ENCODE results near the gene TTLL11. TPM values are rescaled to one million over a fixed set of nuclear protein-coding genes. Genes with fewer than 3 reads are reported as not detected.

The TTLL11 gene
- polyA plus RNA-seq, 1 of the 3 experiments (the other 2 are of a cell fraction) = 6.8 TPM

GRCh38 chr9:122051351-122052321, 41.5 kb downstream of the TTLL11 start (continued):
- TF ChIP-seq CTCF (IDR thresholded peaks at IDR 0.05) = no peak
- TF ChIP-seq EP300 (IDR thresholded peaks at IDR 0.05; ENCODE audit: borderline replicate concordance in 1 of 2, low read depth in 1 of 2, low read length in 1 of 2) = no peak
- TF ChIP-seq TCF12 (IDR thresholded peaks at IDR 0.05) = no peak
- TF ChIP-seq JUND (IDR thresholded peaks at IDR 0.05) = no peak

DNA sequence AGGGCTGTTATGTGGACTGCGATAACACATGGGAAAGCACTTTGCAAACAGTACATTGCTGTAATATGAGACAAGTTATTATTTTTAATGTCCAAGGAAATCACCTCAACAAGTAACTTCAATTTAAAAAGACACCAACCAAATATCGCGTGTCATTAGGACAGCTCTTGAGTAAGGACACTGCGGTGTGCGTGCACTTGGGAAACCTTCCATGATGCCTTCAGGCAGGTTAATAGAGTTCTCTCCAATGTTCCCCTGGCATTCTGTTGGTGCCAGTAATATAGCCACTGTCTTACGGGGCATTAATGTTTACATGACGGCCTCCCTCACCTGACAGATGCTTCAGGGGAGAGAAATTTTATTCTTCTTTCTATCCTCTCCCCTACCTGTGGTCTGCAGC, 42.9 kb downstream of the TTLL11 start:
- ChIA-PET CTCF (interaction anchor here (1.2 to 1.3 kb wide), 3 partner anchors 29 to 69 kb away, joined by 3 to 4 read pairs (median 3); no protein-coding TSS in a partner anchor), POLR2A (no interaction called here)
- Histone ChIP-seq H3K4me2 (no peak overlapping the region), H3K9ac (no peak overlapping the region), H3K27ac (ENCODE audit: low read depth in 2 of 2, low read length in 1 of 2) (no peak overlapping the region), H3K79me2 (ENCODE audit: insufficient read depth) (0 out of 2 replicates have a peak, but pooled peaks cover 3% of the 10 kb centered on the region), H3K36me3 (replicated peaks in 1 of 2; ENCODE audit: control insufficient read depth in 1 of 2, insufficient read depth in 2 of 2, low read length in 1 of 2) (no peaks in the 10 kb centered on the region), H4K20me1 (ENCODE audit: insufficient read depth) (no peaks in the 10 kb centered on the region), H2AFZ (ENCODE audit: low read depth) (no peak overlapping the region), H3K27me3 (ENCODE audit: insufficient read depth) (no peaks in the 10 kb centered on the region), H3K9me3 (no peaks in the 10 kb centered on the region), H3K4me1 (ENCODE audit: control insufficient read depth in 1 of 2, insufficient read depth in 2 of 2, low read depth in 1 of 2, low read length in 1 of 2) (peaks cover 6 to 9% of the 10 kb centered on the region in 2 experiments; a peak in 2 of 4 replicates), H3K9me2 (no peaks in the 10 kb centered on the region), H3K4me3 (ENCODE audit: low read depth in 2 of 2, low read length in 1 of 2) (no peak overlapping the region), H3F3A (replicated peaks; ENCODE audit: insufficient read depth) (peaks cover 11% of the 10 kb centered on the region)
- whole genome bisulfite sequencing (ENCODE audit: low lambda C conversion rate) = 97% methylated on average over 7 of the region's 7 CpGs
- TF ChIP-seq, protein P1, sequence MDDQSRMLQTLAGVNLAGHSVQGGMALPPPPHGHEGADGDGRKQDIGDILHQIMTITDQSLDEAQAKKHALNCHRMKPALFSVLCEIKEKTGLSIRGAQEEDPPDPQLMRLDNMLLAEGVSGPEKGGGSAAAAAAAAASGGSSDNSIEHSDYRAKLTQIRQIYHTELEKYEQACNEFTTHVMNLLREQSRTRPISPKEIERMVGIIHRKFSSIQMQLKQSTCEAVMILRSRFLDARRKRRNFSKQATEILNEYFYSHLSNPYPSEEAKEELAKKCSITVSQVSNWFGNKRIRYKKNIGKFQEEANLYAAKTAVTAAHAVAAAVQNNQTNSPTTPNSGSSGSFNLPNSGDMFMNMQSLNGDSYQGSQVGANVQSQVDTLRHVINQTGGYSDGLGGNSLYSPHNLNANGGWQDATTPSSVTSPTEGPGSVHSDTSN (IDR thresholded peaks at IDR 0.05) = no peak
- TF ChIP-seq JUND (IDR thresholded peaks at IDR 0.05) = no peak
- no peak for TF ChIP-seq FOXM1 (IDR thresholded peaks at IDR 0.05; ENCODE audit: low read depth)
- no peak for TF ChIP-seq MXI1 (IDR thresholded peaks at IDR 0.05; ENCODE audit: low read depth, low read length)
- no peak for TF ChIP-seq USF1 (IDR thresholded peaks at IDR 0.05; ENCODE audit: borderline replicate concordance, low read depth)
- no peak for TF ChIP-seq EZH2phosphoT487 (IDR thresholded peaks at IDR 0.05; ENCODE audit: borderline replicate concordance, low read depth)
- TF ChIP-seq EP300 (IDR thresholded peaks at IDR 0.05; ENCODE audit: borderline replicate concordance in 1 of 2, low read depth in 1 of 2, low read length in 1 of 2) = no peak
- TF ChIP-seq RAD21 (IDR thresholded peaks at IDR 0.05; ENCODE audit: low read length) = no peak
- DNase-seq = no peak

Measured in SK-N-SH (cell line).